Mucosa of descending colon (tissue), 3 donors: Measurements from ENCODE around the gene TRIM29. TPM values are rescaled to one million over a fixed set of nuclear protein-coding genes. Genes with fewer than 3 reads are reported as not detected.
A peak's percentile ranks its signal among the peaks of the same experiment; 100 is the strongest.

Experiments
- ATAC-seq: fragments of 200-7000 bp; cut with Tn5 transposase; one replicate; pipeline ENCODE4 v1.9.1; 2020; ENCODE audit warnings: mild to moderate bottlenecking, moderate library complexity
- DNase-seq, 3 donors: peaks; one replicate each; pipeline ENCODE4 v3.0.0-alpha.2; 2020
- H3K36me3 ChIP-seq: fragments of 200-600 bp; one replicate; pipeline ENCODE4 v1.8.0; 2021; ENCODE audit warnings: low read depth, mild to moderate bottlenecking
- H3K4me1 ChIP-seq: fragments of 200-600 bp; one replicate; pipeline ENCODE4 v1.8.0; 2021; ENCODE audit warnings: low read depth, mild to moderate bottlenecking
- H3K4me3 ChIP-seq: fragments of 200-600 bp; one replicate; pipeline ENCODE4 v1.8.0; 2021; ENCODE audit warnings: mild to moderate bottlenecking
- H3K9me3 ChIP-seq: fragments of 200-600 bp; one replicate; pipeline ENCODE4 v1.8.0; 2021; ENCODE audit warnings: mild to moderate bottlenecking
- CTCF ChIP-seq: fragments of 200-600 bp; IDR thresholded peaks from one replicate; pipeline ENCODE4 v1.8.0; 2022; ENCODE audit warnings: antibody characterized with exemption, mild to moderate bottlenecking
- intact Hi-C, 2 donors: fragments of 100-400 bp; cut with DNase I in 1 of 2; cut with micrococcal nuclease in 1 of 2; formaldehyde crosslinking; loops; one replicate each; pipeline versions ENCODE4 v1.11.0 to v1.11.1; 2022; cut with DNase I, micrococcal nuclease
- total RNA-seq, 3 donors: library from RNA; stranded (reverse); fragmentation: NEBNext Ultra II Directional in 2 of 3; extraction: Animal tissue kit (Norgen Biotek cat#: 25700) in 2 of 3; gene quantifications; one replicate each; pipeline versions ENCODE4 v1.2.1 to v1.2.4, GENCODE V29; 2021 to 2023
- donor health status: DM: no; HTN: no; CAD: no; lungs with moderate emphysema.
- donor health status: DM: no; HTN: no; CAD: no.
- donor health status: DM: no; HTN: yes; CAD: no.

The TRIM29 gene
- total RNA-seq, 3 donors from 2014 or later = 4.0 to 6.3 (median 5.4) TPM

DNA sequence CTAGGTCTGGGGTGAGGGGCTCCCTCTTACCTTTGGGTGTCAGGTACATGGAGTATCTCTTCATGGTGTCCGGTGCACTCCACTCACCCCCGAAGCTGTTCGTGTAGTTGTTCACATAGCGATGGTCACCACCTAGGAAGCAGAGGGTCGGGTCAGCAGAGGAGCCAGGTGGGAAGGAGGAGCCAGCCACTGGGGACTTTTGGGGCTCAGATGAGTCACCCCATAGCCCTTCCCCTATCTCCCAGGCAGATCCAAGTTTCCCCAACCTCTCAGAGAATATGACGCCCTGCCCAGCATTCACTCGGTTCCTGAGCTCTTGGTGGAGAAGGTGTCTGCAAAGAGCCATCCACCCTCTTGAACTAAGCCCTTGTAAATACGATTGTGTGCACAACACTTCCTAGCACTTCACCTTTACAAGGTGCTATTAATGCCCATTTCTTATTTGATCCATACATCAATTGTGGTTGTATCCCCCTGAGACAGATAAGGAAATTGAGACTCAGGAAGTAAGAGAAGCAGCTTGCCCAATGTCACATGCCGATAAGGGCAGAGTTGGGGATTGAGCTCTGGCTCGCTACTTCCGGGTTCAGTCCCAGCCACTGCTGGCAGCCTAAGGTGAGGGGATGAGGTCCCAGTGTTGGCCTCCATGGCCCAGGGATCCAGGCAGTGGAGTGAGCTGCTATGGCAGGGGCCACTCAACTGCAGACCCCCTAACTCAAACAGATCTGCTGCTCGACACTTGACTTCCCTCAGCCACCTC lies 14.8 kb downstream of the TRIM29 start:
- no peak for TF ChIP-seq CTCF
- Histone ChIP-seq H3K36me3 (no peaks in the 10 kb centered on the region), H3K9me3 (no peaks in the 10 kb centered on the region), H3K4me1 (peaks cover under 1% of the 10 kb centered on the region), H3K4me3 (no peak overlapping the region)
- no peak for DNase-seq
- ATAC-seq = peak; percentile 18
- intact Hi-C loops = no loop called here

- DNase-seq = no peak
- H3K4me3 ChIP-seq = no peak overlapping the region
These were observed 15.9 kb downstream of the TRIM29 start for GRCh38 chr11:120121914-120122473.

GRCh38 chr11:120121336-120121735 lies 16.6 kb downstream of the TRIM29 start:
- H3K4me1 ChIP-seq = no peaks in the 10 kb centered on the region
- H3K4me3 ChIP-seq = no peak overlapping the region
- ATAC-seq = peak; percentile 4
- H3K36me3 ChIP-seq = no peaks in the 10 kb centered on the region
- no peak for DNase-seq
- TF ChIP-seq CTCF = no peak
- intact Hi-C loops = no loop called here
- no peaks in the 10 kb centered on the region for H3K9me3 ChIP-seq

More at GRCh38 chr11:120121914-120122473, 15.9 kb downstream of the TRIM29 start:
- intact Hi-C loops = no loop called here
- Histone ChIP-seq H3K36me3 (no peaks in the 10 kb centered on the region), H3K4me1 (no peaks in the 10 kb centered on the region), H3K9me3 (no peaks in the 10 kb centered on the region)
- peak; percentile 61 for ATAC-seq
- TF ChIP-seq CTCF = no peak

DNA sequence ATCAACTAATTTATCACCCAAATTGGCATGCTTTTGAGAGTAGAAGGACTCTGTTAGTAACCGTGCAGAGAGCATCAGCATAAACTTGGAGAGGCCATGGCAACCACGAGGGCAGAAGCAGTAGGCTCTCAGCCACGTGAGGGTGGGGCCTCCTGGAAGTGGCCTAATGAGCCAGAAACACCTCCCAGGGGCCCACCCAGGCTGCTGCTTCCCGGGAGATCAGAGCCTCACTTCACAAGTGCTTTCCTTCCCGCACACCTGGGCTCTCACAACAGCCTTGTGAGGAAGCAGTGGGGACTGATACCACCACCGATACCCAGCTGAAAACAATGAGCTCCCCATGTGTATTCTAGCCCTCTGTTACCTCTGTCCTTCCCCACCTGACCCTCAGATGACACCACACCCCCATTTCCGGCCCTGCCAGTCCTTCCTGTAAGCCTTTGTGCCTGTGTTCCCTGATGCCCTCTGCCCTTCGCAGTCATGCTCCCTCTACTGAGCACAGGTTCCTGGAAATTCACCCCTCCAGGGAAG lies 17.0 kb downstream of the TRIM29 start:
- no peak for ATAC-seq
- no peak for DNase-seq
- Histone ChIP-seq H3K9me3 (no peaks in the 10 kb centered on the region), H3K4me3 (no peak overlapping the region), H3K36me3 (no peaks in the 10 kb centered on the region), H3K4me1 (no peaks in the 10 kb centered on the region)
- intact Hi-C loops = no loop called here
- no peak for TF ChIP-seq CTCF

GRCh38 chr11:120119121-120119520 lies 18.8 kb downstream of the TRIM29 start:
- intact Hi-C loops = no loop called here
- Histone ChIP-seq H3K36me3 (no peaks in the 10 kb centered on the region), H3K9me3 (no peaks in the 10 kb centered on the region), H3K4me1 (no peaks in the 10 kb centered on the region), H3K4me3 (no peak overlapping the region)
- ATAC-seq (no peak), DNase-seq (no peak)
- TF ChIP-seq CTCF = no peak
